ACC112 (cell line): Measurements from ENCODE around the gene RSU1.

Experiments used
- H2AFZ ChIP-seq: fragments of 200-600 bp; sonication (generic); one replicate; pipeline ENCODE4 v1.6.0; 2017; ENCODE audit warnings: antibody characterized with exemption, low read length; ENCODE audit not compliant: unreplicated experiment
- H3K27ac ChIP-seq: fragments of 200-600 bp; sonication (generic); 2 replicates; pipeline ENCODE4 v1.5.1; 2014; ENCODE audit warnings: low read depth, mild to moderate bottlenecking, antibody characterized with exemption, low read length, moderate library complexity
- H3K27me3 ChIP-seq: fragments of 200-600 bp; sonication (generic); 2 replicates; pipeline ENCODE4 v1.6.1; 2014; ENCODE audit warnings: mild to moderate bottlenecking, antibody characterized with exemption, low read length, moderate library complexity, mixed read lengths; ENCODE audit not compliant: insufficient read depth
- H3K36me3 ChIP-seq: fragments of 200-600 bp; sonication (generic); 2 replicates; pipeline ENCODE4 v1.6.1; 2016; ENCODE audit warnings: mild to moderate bottlenecking, antibody characterized with exemption, low read length, moderate library complexity, mixed read lengths; ENCODE audit not compliant: insufficient read depth
- H3K4me1 ChIP-seq: fragments of 200-600 bp; sonication (generic); one replicate; pipeline ENCODE4 v1.6.1; 2016; ENCODE audit warnings: low read length, mixed read lengths; ENCODE audit not compliant: insufficient read depth, unreplicated experiment, control insufficient read depth
- H3K4me3 ChIP-seq: fragments of 200-600 bp; sonication (generic); 2 replicates; pipeline ENCODE4 v1.5.1; 2014; ENCODE audit warnings: mild to moderate bottlenecking, low read depth, low read length
- H3K79me2 ChIP-seq: fragments of 200-600 bp; sonication (generic); one replicate; pipeline ENCODE4 v1.6.0; 2016; ENCODE audit warnings: low read length; ENCODE audit not compliant: control insufficient read depth, unreplicated experiment, insufficient read depth

Gene RSU1

GRCh38 chr10:16788125-16788524 is 29.1 kb downstream of the RSU1 start:
- Histone ChIP-seq H3K4me1 (no peaks in the 10 kb centered on the region), H2AFZ (no peak overlapping the region), H3K36me3 (no peaks in the 10 kb centered on the region), H3K4me3 (no peak overlapping the region), H3K27me3 (no peaks in the 10 kb centered on the region), H3K79me2 (peaks cover 16% of the 10 kb centered on the region), H3K27ac (no peak overlapping the region)

- no peaks in the 10 kb centered on the region for H3K4me1 ChIP-seq
- no peak overlapping the region for H2AFZ ChIP-seq
- H3K79me2 ChIP-seq, result peaks cover 11% of the 10 kb centered on the region
- H3K36me3 ChIP-seq, result no peaks in the 10 kb centered on the region
- H3K27ac ChIP-seq, result no peak overlapping the region
- no peaks in the 10 kb centered on the region for H3K27me3 ChIP-seq
- H3K4me3 ChIP-seq, result no peak overlapping the region
Observed at GRCh38 chr10:16787361-16787791, 29.8 kb downstream of the RSU1 start.

GRCh38 chr10:16780338-16780880 is 36.8 kb downstream of the RSU1 start:
- no peak overlapping the region for H3K27ac ChIP-seq
- H3K79me2 ChIP-seq, result no peaks in the 10 kb centered on the region
- H3K27me3 ChIP-seq, result no peaks in the 10 kb centered on the region
- no peak overlapping the region for H3K4me3 ChIP-seq
- no peak overlapping the region for H2AFZ ChIP-seq
- H3K36me3 ChIP-seq, result no peaks in the 10 kb centered on the region
- H3K4me1 ChIP-seq, result peaks cover 6% of the 10 kb centered on the region

GRCh38 chr10:16779384-16779915 is 37.8 kb downstream of the RSU1 start:
- Histone ChIP-seq H3K27me3 (no peaks in the 10 kb centered on the region), H3K27ac (no peak overlapping the region), H3K4me1 (peaks cover 6% of the 10 kb centered on the region), H3K4me3 (no peak overlapping the region), H2AFZ (no peak overlapping the region), H3K36me3 (no peaks in the 10 kb centered on the region), H3K79me2 (no peaks in the 10 kb centered on the region)

- H3K4me1 ChIP-seq, result peaks cover 6% of the 10 kb centered on the region
- peak overlapping the region; percentile 86 for H2AFZ ChIP-seq
Observed at GRCh38 chr10:16777473-16778370, 39.5 kb downstream of the RSU1 start.

GRCh38 chr10:16776896-16777295 is 40.3 kb downstream of the RSU1 start:
- peak overlapping the region; percentile 61 for H3K4me3 ChIP-seq
- H3K27me3 ChIP-seq, result no peaks in the 10 kb centered on the region
- H3K4me1 ChIP-seq, result peaks cover 6% of the 10 kb centered on the region
- no peak overlapping the region for H2AFZ ChIP-seq
- H3K36me3 ChIP-seq, result no peaks in the 10 kb centered on the region
- peak overlapping the region; percentile 18; the same call in 1 of the 2 replicates for H3K27ac ChIP-seq
- no peaks in the 10 kb centered on the region for H3K79me2 ChIP-seq

More at GRCh38 chr10:16777473-16778370, 39.5 kb downstream of the RSU1 start:
- H3K36me3 ChIP-seq, result no peaks in the 10 kb centered on the region
- no peaks in the 10 kb centered on the region for H3K79me2 ChIP-seq
- H3K27me3 ChIP-seq, result no peaks in the 10 kb centered on the region
- H3K27ac ChIP-seq, result peak overlapping the region; percentile 50
- H3K4me3 ChIP-seq, result peak overlapping the region; percentile 61

GRCh38 chr10:16773334-16773733 is 43.9 kb downstream of the RSU1 start:
- Histone ChIP-seq H2AFZ (no peak overlapping the region), H3K79me2 (no peaks in the 10 kb centered on the region), H3K36me3 (no peaks in the 10 kb centered on the region), H3K4me3 (no peak overlapping the region), H3K27ac (no peak overlapping the region), H3K27me3 (no peaks in the 10 kb centered on the region), H3K4me1 (peaks cover 6% of the 10 kb centered on the region)

GRCh38 chr10:16770670-16771069 is 46.6 kb downstream of the RSU1 start:
- H3K79me2 ChIP-seq, result no peaks in the 10 kb centered on the region
- H3K27ac ChIP-seq, result no peak overlapping the region
- no peaks in the 10 kb centered on the region for H3K4me1 ChIP-seq
- no peak overlapping the region for H2AFZ ChIP-seq
- no peak overlapping the region for H3K4me3 ChIP-seq
- H3K36me3 ChIP-seq, result no peaks in the 10 kb centered on the region
- no peaks in the 10 kb centered on the region for H3K27me3 ChIP-seq

- no peaks in the 10 kb centered on the region for H3K79me2 ChIP-seq
- no peaks in the 10 kb centered on the region for H3K27me3 ChIP-seq
- H3K4me3 ChIP-seq, result no peak overlapping the region
- H3K36me3 ChIP-seq, result no peaks in the 10 kb centered on the region
- H3K4me1 ChIP-seq, result no peaks in the 10 kb centered on the region
- H2AFZ ChIP-seq, result no peak overlapping the region
- H3K27ac ChIP-seq, result no peak overlapping the region
Observed at GRCh38 chr10:16770141-16770540, 47.1 kb downstream of the RSU1 start.

- H3K27ac ChIP-seq, result no peak overlapping the region
- H2AFZ ChIP-seq, result no peak overlapping the region
- no peak overlapping the region for H3K4me3 ChIP-seq
- no peaks in the 10 kb centered on the region for H3K36me3 ChIP-seq
- H3K79me2 ChIP-seq, result no peaks in the 10 kb centered on the region
- H3K4me1 ChIP-seq, result no peaks in the 10 kb centered on the region
- no peaks in the 10 kb centered on the region for H3K27me3 ChIP-seq
Observed at GRCh38 chr10:16769331-16769730, 47.9 kb downstream of the RSU1 start.

- Histone ChIP-seq H3K36me3 (no peaks in the 10 kb centered on the region), H3K27ac (no peak overlapping the region), H3K79me2 (no peaks in the 10 kb centered on the region), H3K27me3 (no peaks in the 10 kb centered on the region), H3K4me1 (no peaks in the 10 kb centered on the region), H2AFZ (no peak overlapping the region), H3K4me3 (no peak overlapping the region)
Observed at GRCh38 chr10:16768702-16769101, 48.5 kb downstream of the RSU1 start.
